Suppressor macrophage treated with lipopolysaccharide for 1 hour (primary cell): Measurements from ENCODE around the gene HIP1.

ENCODE experiments used
- DNase-seq, 3 donors: peaks; one replicate each; pipeline ENCODE4 v3.0.0-alpha.2; 2020 to 2022

The HIP1 gene

DNA sequence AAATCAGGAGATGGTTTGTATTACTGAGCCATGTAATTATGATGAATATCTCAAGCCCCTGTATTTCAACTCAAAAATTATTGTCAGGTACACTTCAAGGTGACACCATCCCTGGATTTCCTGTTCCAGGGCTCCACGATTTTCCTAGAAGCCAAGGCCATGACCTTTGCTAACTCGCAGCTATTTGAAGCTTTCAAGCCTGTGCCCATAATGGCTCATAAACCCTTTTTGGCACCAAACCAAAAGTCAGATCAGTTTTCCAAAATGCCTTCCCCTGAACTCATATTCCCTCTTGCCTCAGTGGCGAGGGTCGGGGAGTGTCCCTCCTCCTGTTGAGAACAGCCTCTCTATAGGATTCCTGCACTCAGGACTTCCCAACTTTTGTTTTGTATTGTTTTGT lies 70.8 kb downstream of the HIP1 start:
- no peak for DNase-seq

- DNase-seq = no peak
These were observed 75.3 kb downstream of the HIP1 start for GRCh38 chr7:75663302-75663907.

DNA sequence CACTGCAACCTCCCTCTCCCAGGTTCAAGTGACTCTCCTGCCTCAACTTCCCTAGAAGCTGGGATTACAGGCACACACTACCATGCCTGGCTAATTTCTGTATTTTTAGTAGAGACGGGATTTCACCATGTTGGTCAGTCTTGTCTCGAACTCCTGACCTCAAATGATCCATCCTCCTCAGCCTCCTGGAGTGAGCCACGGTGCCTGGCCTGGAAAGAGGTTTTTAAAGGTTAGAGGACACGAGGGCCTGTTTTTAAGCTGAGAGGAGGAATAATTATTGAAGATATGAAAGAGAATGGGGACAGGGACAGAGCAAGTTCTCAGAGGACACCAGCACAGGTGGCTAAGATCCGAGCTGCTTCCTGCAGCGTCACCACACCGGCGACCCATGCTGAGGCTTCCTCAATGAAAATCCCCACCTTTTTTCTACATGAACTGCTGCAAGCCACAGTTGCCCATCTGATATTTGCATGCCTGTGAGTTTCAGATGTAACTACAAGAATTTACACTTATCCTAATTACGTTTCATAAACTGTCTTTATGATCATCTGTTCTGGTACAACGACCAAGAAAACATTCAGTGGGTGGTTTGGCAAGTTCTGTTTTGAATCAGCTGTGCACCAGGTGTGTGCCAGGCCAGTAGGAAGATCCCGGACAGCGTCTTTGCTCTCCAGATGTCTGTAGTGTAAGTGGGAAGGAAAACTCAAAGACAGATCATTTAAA lies 76.0 kb downstream of the HIP1 start:
- no peak for DNase-seq

DNA sequence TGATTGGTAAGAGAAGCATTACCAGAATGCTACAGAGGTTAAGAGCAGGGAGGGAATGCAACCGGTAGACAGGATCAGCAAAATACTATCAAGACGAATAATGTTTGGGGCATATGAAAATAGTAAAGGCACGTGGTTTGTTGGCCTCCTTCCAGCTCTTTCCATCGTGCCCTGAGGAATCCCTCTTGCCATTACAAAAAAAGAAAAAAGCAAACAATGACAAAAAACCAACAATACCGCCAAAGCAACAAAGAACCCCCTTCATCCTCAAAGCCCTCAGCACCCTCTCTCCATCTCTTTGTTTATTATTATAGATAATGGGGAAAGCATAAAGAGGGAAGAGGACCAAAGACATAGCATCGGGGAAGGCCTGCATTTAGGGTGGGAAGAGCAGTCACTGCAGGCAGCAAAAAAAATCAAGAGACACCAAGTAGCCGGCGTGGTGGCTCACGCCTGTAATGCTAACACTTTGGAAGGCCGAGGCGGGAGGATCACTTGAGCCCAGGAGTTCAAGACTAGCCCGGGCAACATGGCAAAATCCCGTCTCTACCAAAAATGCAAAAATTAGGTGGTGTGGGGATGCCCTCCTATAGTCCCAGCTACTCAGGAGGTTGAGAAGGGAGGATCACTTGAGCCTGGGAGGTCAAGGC lies 78.0 kb downstream of the HIP1 start:
- DNase-seq = no peak

DNA sequence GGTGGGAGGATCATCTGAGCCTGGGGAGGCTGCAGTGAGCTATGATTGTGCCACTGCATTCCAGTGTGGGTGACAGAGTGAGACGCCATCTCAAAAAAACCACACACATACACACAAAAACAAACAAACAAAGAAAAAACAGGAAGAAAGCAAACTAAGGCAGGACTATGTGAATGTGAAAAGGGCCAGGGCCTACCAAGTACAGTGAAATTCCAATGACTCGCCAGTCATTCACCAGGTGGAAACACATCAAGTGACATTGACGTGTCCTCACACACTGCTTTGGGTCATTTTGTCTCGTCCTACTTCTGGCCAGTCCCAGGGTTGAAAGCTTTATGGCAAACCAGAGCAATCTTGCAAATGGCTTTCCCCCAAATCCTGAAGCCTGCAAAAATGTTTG lies 79.9 kb downstream of the HIP1 start:
- DNase-seq = no peak

DNA sequence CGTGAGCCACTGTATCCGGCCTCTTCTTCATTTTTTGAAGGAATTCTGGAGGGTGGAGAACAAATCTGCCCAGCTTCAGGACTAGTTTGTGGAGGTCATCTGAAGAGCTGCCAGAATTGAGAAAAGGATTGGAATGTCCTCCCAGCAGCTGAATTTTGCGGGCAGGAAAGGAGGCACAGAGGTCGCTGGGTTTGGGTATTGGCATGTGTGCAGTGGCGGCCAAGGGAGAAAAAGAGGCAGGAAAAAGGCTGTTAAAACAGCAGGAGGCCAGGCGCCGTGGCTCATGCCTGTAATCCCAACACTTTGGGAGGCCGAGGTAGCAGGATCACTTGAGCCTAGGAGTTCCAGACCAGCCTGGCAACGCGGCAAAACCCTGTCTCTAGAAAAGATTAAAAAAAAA lies 80.4 kb downstream of the HIP1 start:
- no peak for DNase-seq

- DNase-seq = no peak
These were observed 80.9 kb downstream of the HIP1 start for GRCh38 chr7:75657866-75658265.

GRCh38 chr7:75656740-75657139 lies 82.0 kb downstream of the HIP1 start:
- DNase-seq = no peak

GRCh38 chr7:75655536-75655935 lies 83.2 kb downstream of the HIP1 start:
- no peak for DNase-seq

DNA sequence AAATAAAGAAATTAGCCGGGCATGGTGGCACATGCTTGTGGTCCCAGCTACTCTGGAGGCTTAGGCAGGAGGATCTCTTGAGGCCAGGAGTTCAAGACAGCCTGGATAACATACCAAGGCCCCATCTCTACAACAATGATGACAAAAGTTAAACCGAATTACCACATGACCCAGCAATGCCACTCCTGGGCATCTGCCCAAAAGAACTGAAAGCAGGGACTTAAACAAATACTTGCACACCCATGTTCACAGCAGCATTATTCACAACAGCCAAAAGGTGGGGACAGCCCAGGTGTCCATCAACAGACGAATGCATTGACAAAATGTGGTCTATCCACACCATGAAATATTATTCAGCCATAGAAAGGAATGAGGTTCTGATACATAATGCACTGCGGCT lies 83.9 kb downstream of the HIP1 start:
- no peak for DNase-seq

DNA sequence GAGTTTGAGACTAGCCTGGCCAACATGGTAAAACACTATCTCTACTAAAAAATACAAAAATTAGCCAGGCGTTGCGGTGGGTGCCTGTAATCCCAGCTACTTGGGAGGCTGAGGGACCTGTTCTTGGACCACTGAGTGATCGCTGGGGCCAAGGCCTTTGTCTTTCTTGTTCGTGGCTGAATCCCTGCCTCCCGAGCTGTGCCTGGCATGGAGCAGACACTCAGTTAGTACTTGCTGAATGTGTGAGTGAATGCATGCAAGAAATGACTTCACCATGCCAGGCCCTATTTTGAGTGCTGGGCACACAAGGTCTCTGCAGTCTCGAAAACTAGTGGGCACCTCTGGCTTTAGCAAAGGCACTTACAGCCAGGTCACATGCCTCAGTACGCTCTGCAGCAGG lies 85.1 kb downstream of the HIP1 start:
- DNase-seq = no peak

DNA sequence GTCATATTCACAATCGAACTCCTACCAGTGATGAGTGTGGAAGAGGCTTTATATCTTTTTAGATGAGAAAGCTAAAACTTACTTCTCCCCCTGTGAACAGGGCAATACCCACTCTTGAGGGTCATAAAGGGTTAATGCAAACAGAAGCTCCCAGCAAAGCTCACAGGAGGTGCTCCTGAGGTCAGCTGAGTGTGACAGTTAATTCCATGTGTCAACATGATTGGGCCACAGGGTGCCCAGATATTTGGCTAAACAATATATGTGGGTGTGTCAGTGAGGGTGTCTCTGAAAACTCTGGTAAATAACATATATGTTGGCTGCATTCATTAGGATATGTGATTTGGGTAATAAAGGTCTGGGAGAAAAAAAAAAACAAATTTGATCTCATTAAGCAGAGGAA lies 86.0 kb downstream of the HIP1 start:
- no peak for DNase-seq

DNA sequence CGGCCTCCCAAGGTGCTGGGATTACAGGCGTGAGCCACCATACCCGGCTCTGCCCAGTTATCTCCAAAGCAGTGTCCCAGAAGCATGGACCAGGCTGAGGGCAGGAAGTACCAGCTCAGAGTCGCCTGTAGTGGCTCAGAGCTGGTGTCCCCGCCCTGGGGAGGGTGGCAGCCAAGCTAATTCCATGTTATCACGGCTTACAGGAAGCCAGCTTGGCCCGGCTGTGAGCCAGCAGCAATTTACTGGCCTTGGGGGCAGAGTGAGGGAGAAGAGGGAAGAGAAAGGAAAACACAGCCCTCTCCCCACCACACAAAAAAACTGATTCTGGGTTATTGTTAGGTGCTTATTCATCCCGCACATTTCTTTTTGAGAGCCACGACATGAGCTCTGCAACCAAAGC lies 88.1 kb downstream of the HIP1 start:
- peak in 1 of 3 donors; percentile 39 for DNase-seq

DNA sequence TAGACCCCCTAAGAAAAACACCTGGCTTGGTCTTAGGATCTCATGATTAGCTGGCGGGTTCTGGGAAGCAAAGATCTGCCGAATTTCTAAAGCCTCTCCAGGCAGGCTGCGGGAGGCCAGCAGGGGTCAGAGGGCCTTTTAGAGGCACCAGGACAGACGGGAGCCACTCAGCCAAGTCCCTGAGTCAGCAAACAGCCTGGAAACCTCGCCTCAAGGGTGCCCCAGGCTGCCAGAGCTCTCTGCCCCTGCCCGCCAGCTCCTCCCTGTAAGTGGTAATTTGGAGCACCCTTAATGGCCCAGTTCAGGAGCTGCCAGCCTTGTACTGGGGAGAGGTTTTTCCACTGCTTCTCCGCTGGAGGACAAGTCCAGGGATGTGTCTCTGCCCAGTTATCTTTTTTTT lies 88.7 kb downstream of the HIP1 start:
- no peak for DNase-seq

DNA sequence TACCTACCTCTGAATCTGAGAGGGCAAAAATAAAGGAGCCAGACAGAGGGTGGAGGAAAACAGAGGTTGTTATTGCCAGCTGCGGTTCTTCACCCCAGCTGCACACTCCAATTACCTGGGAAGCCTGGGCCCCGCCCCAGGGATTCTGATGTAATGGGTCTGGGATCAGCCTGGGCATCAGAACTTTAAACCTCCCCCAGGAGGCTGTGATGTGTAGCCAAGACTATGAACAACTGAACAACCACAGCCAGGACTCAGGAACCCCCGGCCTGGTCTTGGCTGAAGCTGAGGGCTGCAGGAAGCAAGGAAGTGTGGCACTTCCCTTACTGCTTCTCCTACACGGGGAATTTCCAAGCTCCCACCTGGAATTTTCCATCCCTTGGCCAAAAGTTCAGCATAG lies 89.3 kb downstream of the HIP1 start:
- peak in 1 of 3 donors; percentile 38 for DNase-seq

GRCh38 chr7:75647709-75648438 lies 90.9 kb downstream of the HIP1 start:
- DNase-seq = no peak

GRCh38 chr7:75646571-75647102 lies 92.1 kb downstream of the HIP1 start:
- no peak for DNase-seq

DNA sequence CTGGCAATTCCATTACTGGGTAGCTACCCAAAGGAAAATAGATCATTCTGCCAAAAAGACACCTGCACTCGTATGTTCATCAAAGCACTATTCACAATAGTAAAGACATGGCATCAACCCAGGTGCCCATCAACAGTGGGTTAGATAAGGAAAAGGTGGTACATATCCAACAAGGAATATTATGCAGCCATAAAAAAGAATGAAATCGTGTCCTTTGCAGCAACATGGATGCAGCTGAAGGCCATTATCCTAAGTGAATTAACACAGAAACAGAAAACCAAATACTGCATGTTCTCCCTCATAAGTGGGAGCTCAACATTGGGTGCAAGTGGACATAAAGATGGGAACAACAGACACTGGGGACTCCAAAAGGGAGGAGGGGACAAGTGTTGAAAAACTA lies 93.2 kb downstream of the HIP1 start:
- no peak for DNase-seq

DNA sequence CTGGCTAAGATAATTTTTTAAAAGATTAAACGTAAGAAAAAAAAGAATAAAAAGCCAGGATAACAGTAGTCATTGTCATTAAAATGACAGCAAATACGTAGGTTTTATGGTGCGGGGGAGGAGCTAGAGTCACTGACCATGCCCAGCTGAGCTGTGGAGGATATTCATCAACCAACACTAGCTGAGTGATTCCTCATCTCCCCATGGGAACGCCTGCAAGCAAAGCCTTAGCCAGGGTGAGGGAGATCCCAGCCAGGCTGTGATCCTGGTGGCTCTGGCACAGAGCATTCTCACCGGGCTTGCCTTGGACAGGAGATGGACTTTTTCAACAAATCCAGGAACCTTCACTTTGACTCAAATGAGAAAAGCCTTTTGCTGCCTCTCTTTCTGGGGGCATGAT lies 94.2 kb downstream of the HIP1 start:
- no peak for DNase-seq

- DNase-seq = peak; percentile 89 to 94 (median 90)
These were observed 95.8 kb downstream of the HIP1 start for GRCh38 chr7:75642810-75643486.

DNA sequence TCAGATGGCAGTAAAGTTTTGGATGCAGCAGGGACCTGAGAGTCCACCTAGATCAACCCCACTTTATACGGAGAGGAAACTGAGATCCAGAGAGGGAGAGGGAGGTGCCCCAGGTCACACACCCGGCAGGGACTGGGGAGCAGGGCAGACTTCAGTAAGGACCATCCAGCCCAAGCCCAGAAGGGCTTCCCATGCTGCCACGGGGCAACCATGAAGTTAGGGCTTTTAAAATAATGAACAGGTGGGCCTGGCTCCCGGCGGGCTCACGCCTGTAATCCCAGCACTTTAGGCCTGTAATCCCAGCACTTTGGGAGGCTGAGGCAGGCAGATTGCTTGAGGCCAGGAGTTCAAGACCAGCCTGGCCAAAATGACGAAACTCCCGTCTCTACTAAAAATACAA lies 98.5 kb downstream of the HIP1 start:
- no peak for DNase-seq

DNA sequence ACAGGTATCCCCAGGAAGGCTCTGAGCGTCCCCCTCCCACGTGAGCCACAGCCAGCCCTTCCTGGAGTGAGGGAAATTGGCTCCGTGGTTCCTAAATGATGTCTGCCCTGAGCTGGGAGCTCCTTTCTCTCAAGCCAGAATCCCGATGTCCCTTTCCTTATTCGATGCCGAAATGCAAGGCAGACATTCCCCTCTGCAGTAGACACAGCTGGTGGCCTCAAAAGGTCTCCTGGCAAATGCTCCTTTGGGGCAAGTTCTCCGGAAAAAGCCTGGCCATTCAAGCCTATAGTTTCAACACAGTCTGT lies 98.9 kb downstream of the HIP1 start:
- no peak for DNase-seq
